ENCODE measurements around the gene OXTR.
A peak's percentile ranks its signal among the peaks of the same experiment; 100 is the strongest.

OXTR gene

DNA sequence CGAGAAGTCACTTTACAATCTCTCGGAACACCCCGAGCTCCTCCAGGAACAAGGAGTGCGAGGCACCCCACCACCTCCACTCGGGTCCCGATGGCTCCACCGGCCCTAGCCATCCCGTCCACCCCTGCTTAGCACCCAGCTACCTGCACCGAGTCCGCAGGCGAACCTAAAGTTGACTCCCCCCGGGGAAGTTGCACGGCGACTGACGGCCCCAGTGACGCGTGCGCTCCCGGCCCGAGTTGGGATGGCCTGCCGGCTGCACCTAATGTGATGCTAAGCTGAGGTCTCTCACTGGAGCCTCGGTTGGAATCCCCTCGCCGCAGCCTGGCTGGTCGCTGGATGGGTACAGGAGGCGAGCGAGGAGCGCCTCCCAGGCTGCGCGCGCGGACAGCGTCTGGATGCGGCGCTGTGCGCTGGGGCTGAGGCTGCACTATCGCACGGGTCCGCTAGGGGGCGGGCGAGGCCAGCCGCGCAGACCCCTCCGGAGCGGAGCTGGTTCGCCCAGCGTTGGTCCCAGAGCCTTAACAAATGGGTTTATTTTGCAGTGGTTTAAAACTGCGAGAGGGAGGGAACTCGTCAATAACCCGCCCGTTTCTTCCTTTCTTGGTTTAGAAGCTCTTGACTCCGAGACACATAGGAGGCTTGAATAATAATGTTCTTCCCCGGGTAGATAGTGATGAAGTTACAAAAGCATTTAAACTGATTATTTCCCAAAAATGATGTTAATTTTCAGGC is at the start of gene OXTR:
Gene OXTR (minus strand): TSS at position 526 of the 735 bp plus-strand sequence. CDS start 1,426 bp downstream, outside the sequence.
- DNase-seq = no peak

DNA sequence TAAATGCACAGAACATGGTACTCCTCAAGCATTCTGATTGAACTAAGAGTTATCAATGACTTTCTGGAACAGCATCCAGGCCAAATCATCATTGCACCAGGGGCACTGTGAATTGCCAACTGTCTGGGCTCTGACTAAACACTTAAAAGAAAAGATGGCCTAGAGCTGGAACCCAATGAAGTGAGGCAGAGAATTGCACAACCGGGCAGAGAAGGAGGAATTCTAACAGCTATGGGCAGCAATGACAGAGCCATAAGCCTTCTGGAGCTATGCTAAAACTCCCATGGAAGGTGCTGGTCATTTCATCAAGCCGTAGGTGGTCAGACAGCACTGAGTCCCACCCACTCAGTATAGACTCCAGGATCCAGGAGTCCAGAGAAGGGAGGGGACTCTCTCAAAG is 48.1 kb upstream of the OXTR start:
- DNase-seq = no peak

DNA sequence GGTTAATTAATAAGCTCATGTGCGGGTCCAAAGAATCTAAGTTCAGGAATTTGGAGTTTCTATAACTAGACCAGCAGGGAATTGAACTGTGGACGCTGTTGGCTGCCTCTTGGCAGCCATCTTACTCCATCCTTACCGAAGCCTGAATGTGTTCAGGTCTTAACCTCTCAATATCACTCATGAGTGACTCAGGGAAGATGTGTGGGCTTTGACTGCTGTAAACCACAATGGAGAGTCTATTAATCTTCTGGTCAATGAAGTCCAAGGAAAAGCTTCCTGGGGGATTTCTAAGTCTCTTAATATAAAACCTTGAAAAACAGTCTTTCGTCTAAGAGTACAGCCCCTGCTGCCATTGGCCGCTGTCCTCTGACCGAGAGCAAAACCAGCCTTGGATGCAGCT is 46.7 kb upstream of the OXTR start:
- no peak for DNase-seq

DNA sequence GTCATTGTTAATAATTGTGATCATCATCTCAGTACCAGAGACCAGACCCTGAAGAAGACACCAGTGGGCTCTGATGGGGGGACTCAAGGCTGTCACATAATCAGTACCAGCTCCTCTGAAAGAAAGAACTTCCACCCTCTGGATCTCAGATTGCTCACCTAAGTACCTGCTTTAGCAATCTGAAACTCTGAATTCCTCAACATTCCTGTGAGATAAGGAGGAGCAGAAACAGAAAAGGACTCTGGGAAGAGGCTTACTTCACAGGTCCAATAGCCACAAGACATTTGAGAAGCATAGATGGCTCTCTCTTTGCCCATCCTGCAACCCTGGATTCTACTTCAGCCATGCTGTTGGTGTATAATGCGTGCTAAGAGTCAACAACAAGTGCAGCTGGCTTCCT is 44.0 kb upstream of the OXTR start:
- no peak for DNase-seq

DNA sequence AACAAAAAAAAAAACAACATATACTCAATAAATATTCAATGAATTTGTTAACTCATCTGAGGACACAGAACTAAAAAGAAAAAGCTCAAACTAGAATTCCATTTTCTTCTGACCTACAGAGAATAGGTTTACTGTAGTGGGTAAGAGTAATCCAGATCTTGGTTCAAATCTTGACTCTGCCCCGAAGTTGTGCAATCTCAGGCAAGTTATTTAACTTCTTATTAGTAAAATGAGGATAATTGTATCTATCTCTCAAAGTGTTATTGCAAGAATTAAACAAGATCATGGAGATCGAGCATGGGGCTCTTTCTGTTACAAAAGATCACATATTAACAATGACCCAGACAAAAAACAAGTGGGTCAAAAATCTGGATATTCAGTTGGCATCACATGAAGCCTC is 41.1 kb upstream of the OXTR start:
- DNase-seq = no peak

DNA sequence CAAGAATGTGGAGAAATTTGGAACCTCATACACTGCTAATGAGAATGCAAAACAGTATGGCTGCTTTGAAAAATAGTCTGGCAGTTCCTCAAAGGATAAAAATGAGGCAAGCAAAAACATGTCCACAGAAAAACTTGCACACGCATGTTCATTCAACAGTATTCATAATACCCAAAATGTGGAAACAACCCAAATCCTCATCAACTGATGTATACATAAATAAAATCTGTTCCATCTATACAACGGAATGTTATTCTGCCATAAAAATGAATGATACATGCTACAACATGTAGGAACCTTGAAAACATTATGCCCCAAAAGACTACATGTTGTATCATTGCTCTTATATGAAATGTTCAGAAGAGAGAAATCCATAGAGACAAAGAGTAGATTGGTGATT is 36.4 kb upstream of the OXTR start:
- no peak for DNase-seq

DNA sequence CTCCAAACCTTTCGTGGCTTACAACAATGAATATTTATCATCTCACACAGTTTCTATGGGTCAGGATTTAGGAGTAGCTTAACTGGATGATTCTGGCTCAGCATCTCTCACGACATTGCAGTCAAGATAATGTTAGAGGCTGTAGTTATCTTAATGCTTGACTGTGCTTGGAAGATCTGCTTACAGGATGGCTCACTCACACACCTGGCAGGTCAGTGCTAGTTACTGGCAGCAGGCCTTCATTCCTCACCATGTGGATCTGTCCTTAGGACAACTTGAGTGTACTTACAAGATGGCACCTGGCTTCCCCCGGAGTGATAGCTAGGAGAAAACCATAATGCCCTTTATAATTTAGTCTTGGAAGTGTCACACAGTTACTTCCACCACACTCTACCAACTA is 32.8 kb upstream of the OXTR start:
- DNase-seq = no peak

DNA sequence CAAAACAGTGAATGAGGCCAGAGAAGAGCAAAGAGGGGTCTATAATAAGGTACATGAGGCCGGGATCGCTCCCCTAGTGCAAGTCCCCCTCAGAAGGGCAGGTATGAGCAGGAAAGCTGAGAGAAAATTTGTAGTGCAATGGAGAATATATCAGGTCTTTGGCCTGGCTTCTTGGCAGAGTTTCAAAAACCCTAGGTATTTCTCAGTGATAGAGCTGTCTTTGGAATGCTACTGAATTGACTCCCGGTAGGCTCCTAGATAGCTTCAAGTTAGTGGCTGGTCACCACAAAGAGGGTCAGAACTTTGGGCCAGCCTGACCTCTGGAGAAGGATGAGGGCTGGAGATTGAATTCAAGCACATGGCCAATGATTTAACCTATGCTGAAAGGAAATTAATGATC is 30.6 kb upstream of the OXTR start:
- no peak for DNase-seq

DNA sequence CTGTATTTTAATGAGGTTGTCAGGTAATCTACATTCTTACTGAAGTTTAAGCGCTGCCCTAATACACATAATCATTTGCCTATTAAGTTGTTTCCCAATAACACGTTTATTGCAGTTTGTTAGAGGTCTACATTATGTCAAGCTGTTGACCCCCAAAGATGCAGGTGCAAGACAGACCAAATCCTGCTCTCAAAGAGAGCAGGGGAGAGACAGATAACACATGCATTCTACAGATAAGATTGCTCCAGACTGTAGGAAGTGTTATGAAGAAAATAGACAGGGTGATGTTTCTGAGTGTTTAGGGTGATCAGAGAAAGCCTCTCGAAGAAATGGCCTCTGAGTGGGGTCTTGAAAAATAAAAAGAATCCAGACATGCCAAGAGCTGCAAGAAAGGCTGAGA is 24.8 kb upstream of the OXTR start:
- DNase-seq = no peak

DNA sequence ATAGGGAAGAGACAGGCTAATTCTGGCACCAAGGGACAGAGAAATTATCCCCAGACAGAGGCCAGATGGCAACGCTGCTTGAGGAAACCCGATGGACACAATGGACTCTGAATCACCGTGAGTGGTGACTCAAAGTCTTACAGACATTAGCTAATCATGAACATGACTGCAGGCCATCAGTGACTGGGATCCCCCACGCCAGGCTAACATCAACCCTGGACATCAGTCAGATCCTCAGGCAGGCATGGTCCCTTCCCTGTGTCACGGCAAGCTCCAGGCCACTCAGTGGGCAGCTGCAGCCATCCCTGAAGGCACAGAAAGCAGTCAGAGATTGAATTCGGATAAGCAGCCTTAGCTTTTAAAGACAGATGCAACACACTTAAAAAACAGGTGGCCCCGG is 23.8 kb upstream of the OXTR start:
- no peak for DNase-seq

DNA sequence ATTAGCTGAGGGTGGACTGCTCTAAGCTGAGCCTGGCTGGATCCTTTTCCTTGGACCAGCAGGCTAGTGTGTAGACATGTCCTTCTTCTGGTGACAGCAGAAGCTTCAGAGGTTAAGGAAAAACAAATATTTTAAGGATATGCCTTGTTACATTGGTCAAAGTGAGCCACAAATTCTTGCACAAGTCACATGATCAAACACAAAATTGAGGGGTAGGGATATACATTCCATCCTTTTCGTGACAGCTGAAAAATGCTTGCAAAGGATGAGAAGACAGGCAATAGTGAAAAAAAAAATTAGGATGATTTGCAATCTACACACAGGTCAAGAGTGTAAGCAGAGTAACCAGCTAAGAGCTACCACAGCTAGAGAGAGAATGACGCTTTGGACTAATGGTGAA is 21.1 kb upstream of the OXTR start:
- DNase-seq = no peak

DNA sequence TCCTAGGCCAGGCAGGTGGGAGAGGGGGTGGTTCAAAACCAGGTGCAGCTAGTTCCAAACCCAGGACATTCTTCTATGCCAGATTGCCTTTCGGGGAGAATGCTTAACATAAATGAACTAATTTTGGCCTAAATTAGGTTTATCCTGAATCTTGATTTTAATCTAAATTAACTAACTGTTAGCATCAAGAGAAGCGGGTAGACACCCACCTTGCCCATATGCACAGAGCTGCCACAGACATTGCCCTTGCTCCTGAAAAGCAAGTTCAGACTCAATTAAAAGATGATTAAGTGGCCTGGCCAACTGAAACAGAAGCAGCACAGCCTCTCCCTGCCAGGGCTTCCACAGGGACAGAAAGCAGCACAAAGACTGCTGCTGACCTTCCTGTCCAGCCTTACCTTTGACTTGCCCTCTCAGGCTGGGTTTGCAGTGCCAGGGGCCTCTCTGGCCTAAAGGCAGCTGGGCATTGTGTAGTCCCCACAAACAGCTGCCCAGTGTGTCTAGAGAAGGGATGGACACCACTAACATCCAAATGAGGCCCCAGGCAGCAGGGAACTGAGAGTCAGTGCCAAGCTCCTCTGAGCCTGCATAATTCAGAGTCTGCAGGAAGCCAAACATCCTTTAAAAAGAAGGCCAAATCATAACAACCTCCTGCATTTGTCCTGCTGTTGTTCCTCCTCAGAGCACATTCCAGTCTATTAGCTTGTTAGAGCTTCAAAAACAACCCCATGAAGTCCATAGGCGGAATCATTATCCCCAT is 15.4 kb upstream of the OXTR start:
- DNase-seq = no peak

DNA sequence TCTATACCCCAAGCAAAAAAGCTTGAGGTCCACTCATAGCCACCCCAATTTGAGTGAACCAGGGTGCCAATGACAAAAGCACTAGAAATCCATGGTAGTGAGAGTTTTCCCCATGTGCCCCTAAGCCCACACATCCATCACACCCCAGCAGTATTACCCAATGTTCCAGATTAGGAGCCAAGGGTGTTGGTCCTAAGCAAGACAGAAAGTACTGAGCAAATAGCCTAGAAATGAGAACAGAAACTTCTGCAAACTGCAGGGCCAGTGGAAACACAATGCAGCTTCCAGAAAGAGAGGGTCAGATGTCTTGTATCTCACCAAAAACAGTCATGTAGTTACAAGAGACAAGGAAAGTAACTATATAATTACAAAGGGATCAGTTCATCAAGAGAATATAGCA is 10.9 kb upstream of the OXTR start:
- no peak for DNase-seq

DNA sequence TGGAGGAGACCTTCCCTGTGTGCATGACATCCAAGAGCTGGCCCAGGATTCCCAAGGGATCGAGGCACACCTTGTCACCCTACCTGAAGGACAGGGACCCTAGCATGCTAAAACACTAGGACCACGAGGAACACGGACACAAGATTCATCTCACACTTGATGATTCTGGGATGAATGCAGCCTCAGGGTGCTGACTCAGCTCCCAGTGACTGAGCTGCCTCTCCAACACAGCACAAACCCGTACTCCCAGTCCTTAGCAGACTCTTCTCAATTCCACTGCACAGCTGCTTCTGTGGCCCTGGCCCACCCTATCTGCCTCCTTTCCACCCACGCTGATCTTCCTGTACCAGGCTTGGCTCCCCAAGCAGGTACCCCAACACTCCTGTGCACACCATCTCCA is 9.1 kb upstream of the OXTR start:
- DNase-seq = no peak

DNA sequence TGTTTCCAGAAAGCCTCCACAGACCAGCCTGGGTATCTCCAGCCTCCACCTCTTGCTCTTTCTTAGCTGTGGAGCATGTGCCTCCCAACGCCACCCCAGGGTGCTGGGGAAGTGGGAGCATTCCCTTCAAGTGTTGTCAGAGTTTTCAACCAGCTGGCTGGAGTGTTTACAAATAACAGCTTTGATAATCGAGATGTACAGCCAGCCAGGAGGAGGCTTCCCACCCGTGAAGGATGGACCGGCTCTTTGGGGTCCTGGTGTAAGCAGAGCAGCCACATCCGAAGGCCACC is 8.5 kb upstream of the OXTR start:
- no peak for DNase-seq

DNA sequence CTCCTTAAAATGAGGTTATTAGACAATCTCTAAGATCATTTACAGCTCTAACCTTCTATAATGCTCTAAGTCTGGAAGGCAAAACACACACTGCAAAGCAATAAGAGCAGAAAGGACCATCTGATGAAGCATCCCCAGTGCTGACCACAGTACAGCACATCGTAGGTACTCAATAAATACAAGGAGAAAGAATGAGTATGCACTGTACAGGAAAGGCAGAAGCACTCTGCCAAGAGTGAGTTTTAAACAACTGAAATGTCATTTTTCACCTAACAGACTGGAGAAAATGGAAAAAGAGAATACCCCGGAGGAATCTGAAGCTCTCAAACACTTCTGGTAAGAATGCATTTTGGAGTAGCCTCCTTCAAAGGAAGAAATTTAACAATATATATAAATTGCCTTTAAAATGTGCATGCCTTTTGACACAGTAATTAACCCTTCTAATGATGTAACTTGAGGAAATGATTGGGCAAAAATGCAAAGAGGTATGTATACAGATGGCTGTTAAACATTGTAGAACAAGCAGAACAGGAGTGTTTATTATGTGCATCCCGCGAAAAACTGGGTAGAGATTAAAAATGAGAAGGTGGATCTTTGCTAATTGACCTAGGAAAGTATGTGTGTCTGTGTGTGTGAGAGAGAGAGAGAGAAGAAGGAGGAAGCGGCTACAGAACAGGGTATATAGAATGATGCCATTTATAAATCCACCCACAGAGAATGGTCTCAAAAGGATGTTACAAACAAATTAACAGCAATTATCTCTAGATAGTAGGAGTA is 8.0 kb upstream of the OXTR start:
- no peak for DNase-seq

DNA sequence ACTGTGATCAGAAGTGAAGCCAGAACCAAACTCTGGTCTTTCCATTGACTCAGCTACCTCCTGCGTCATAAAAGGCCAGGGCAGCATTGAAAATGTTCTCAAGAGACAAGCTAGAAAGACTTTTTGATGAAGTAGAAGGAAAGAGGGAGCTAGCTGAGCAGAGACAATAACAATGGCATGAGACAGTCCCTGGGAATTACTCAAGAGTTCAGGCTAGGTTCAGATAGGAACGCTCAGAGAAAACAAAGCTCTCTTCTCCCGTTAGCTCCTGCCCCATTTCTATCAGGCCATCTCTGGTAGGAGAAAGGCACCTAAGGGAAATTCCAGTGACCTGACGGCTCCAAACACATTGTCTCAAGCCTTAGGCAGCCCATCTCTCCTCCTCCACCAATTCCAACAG is 7.0 kb upstream of the OXTR start:
- DNase-seq = no peak

DNA sequence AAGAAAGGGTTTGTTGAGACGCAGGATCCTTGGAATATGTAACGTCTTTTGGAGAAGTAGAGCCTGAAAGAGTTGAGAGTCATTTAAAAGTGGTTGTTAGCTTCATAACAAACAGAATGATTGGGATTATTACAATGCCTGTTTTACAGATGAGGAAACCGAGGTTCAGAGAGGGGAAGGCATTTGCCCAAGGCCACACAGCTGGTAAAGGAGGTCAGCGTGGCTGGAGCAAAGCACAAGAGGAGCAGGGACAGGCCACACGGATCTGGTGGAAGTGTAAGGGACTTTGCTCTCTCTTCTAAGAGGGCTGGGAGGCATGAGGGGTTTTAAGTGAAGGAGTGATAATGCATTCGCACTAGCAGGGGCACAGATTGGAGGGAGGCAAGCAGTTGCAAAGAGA is 6.2 kb upstream of the OXTR start:
- DNase-seq = no peak

DNA sequence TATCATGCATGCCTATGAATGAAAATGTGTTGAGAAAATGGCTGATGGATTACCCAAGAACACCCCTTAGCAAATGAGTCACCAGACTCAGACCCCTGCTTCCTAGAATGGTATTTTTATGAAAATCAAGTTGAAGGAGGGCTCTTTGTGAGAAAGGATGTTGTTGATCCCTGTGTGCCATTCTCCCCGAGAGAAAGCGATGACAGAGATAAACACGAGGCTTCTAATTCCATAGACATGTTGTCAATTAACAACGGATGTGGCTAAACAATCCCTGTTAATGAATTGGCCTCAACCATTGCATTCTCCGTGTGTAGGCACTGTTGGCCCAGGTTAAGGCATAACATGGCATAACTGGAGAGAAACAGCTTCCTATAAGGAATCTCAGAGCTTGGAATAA is 5.8 kb upstream of the OXTR start:
- DNase-seq = no peak

DNA sequence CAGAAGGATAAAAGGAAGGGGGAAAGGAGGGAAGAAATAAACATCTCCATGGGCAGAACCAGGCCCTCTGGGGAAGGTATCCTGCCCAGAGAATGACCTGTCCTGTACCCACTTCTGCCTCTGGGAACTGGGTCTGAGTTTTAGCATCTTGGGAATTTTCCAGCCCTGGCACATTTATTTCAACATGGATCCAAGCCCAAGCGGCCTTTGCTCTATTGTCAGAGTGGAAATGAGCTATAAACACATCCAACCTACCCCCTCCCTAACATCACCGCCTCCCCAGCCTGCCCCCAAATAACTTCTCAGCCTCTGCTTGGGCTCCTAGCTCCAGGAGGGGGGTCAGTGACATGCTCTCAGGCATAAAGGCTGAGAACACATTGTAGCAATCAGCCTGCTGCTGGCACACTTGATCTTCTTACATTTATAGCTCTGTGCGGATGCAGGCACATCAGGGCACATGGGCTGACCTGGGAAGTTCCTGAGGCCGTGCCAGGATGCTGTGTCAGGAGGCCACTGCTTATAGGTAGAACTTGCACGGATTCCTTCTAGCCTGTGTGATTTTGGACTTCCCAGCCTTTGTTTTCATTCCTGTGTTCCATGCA is 4.6 kb upstream of the OXTR start:
- no peak for DNase-seq

DNA sequence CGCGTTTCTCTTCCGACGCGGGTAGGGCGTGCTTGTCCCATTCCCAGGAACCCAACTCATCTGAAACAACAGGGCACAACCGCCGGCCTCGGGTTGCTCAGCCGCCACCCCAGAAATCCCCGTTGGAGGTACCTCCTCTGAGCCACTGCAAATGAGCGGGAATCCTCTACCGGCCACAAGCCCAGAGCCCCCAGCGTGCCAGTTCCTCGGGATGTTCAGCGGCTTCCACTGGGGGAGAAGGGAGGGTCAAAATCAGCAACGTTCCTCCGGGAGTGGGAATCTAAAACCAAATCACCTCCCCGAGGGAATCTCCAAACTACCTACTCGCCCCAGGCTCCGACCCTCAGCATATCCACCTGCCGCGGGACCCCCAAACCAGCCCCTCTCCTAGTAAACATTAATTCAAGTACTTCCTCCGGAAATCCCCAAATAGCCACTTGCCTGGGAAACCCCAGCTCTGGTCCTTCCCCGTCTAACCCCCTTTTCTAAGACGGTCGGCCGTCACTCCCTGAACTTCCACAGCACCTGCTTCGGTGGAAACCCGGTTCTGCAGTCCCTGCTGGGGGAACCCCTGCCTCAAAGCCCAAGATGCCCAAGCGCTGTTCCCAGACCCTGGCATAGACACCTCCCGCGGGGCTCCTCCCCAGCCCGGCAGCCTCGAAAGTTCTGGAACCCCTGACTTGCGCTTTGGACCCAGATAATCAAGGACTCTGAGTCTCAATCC is 887 bp downstream of the OXTR start:
- no peak for DNase-seq

DNA sequence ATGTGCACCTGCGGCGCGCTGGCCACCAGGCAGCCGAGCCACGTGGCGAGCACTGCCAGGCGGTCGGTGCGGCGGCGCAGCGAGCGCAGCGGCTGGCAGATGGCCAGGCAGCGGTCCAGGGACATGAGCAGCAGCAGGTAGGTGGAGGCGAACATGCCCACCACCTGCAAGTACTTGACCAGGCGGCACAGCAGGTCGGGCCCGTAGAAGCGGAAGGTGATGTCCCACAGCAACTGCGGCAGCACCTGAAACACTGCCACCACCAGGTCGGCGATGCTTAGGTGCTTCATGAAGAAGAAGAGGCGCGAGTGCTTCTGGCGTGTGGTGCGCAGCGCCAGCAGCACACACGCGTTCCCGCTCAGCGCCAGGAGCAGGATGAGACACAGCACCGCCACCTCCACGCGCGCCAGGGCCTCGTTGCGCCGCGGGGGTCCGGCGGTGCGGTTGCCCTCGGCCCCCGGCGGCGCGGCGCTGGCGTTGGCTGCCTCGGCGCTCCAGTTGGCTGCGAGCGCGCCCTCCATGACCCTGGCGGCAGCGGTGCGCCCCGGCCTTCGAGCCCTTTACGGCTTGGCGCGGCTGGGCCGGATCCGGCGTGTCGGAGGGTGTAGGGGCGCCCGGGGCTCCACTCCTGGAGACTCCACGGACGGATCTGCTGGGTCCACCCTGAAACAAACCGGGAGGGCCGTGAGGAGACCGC is 1.6 kb downstream of the OXTR start:
- DNase-seq = peak; percentile 36
